A549 (cell line): Measurements from ENCODE around the gene GPLD1. TPM values are rescaled to one million over a fixed set of nuclear protein-coding genes. Genes with fewer than 3 reads are reported as not detected.
"Not testable (repeated sequence)": the region's sequence is repeated elsewhere in the genome, so short reads cannot be mapped to it uniquely, and the experiment has no call there.

Source experiments
- ATAC-seq, 2 experiments: fragments of 200-7000 bp in 1 of 2; fragments of >200 bp in 1 of 2; cut with Nextera tagmentation in 1 of 2; cut with Tn5 transposase in 1 of 2; 3 replicates each; pipeline versions ENCODE4 v1.8.0 to v1.9.1; 2018 to 2020; ENCODE audit warnings: mild to moderate bottlenecking in 1 of 2, moderate library complexity in 1 of 2
- CTCF ChIA-PET: fragments of 300-600 bp; sonication (Branson Sonifier 250); formaldehyde crosslinking; extraction: SDS; loops from one replicate; lab custom pipeline; 2021; ENCODE audit warnings: antibody characterized with exemption, inconsistent platforms; lab: Yijun Ruan, JAX
- POLR2A ChIA-PET: fragments of 350-600 bp; formaldehyde crosslinking; extraction: SDS; loops from one replicate; lab custom pipeline; 2021; ENCODE audit warnings: antibody characterized with exemption, inconsistent platforms; lab: Yijun Ruan, JAX
- DNase-seq, 2 experiments: peaks; one replicate each; pipeline versions ENCODE4 v3.0.0 to v3.0.0-alpha.2; 2011 to 2016; ENCODE audit warnings: low read depth in 1 of 2, low spot score in 1 of 2
- FAIRE-seq: peaks from 2 replicates; lab custom pipeline; 2011; peaks lifted over from hg19 to GRCh38; lab: Jason Lieb, UNC
- H3K27ac ChIP-seq, 2 experiments: fragments of >200 bp; sonication (Bioruptor Twin); formaldehyde crosslinking; 3 replicates each; pipeline ENCODE4 v1.5.1; 2016 to 2017
- H3K4me1 ChIP-seq: fragments of >200 bp; sonication (Bioruptor Twin); formaldehyde crosslinking; 3 replicates; pipeline ENCODE4 v1.6.1; 2016
- H3K4me2 ChIP-seq: fragments of >200 bp; sonication (Bioruptor Twin); formaldehyde crosslinking; 3 replicates; pipeline ENCODE4 v1.6.1; 2016
- H3K4me3 ChIP-seq: fragments of >200 bp; sonication (Bioruptor Twin); formaldehyde crosslinking; 3 replicates; pipeline ENCODE4 v1.5.1; 2016
- H3K9me3 ChIP-seq: fragments of >200 bp; sonication (Bioruptor Twin); formaldehyde crosslinking; 3 replicates; pipeline ENCODE4 v1.6.1; 2016
- BHLHE40 ChIP-seq: IDR thresholded peaks from 2 replicates; pipeline ENCODE4 v1.6.1; 2012; ENCODE audit warnings: low read depth, low read length, inconsistent platforms
- CBX2 ChIP-seq: fragments of 200-600 bp; sonication (generic); IDR thresholded peaks from 2 replicates; pipeline ENCODE4 v1.6.1; 2016; ENCODE audit warnings: low read depth, mild to moderate bottlenecking, borderline replicate concordance
- CHD4 ChIP-seq: fragments of 200-600 bp; sonication (generic); IDR thresholded peaks from 2 replicates; pipeline ENCODE4 v1.6.1; 2016; ENCODE audit warnings: antibody characterized with exemption, mild to moderate bottlenecking, borderline replicate concordance
- EHF ChIP-seq: fragments of 250-450 bp; sonication (Bioruptor Pico); IDR thresholded peaks from 2 replicates; pipeline ENCODE4 v1.5.0; 2020; ENCODE audit warnings: mild to moderate bottlenecking
- HES2 ChIP-seq: fragments of >200 bp; sonication (Bioruptor Twin); formaldehyde crosslinking; IDR thresholded peaks from 2 replicates; pipeline ENCODE4 v1.6.1; 2016
- HOXA7 ChIP-seq: fragments of 250-450 bp; sonication (Bioruptor Pico); IDR thresholded peaks from 2 replicates; pipeline ENCODE4 v1.5.0; 2020; ENCODE audit warnings: mild to moderate bottlenecking, moderate library complexity
- HOXB5 ChIP-seq: fragments of 250-450 bp; sonication (Bioruptor Pico); IDR thresholded peaks from 2 replicates; pipeline ENCODE4 v1.5.0; 2020; ENCODE audit warnings: mild to moderate bottlenecking, moderate library complexity
- MYC ChIP-seq: IDR thresholded peaks from 2 replicates; pipeline ENCODE4 v1.6.1; 2012; ENCODE audit warnings: mild to moderate bottlenecking, inconsistent platforms, low read length, improper control_type of control experiment, borderline replicate concordance
- NPAS2 ChIP-seq: fragments of 250-450 bp; sonication (Bioruptor Pico); IDR thresholded peaks from 2 replicates; pipeline ENCODE4 v1.8.0; 2022; ENCODE audit warnings: mild to moderate bottlenecking, moderate library complexity, borderline replicate concordance
- PHF8 ChIP-seq: fragments of 200-600 bp; sonication (generic); IDR thresholded peaks from 2 replicates; pipeline ENCODE4 v1.6.1; 2016; ENCODE audit warnings: low read depth, mild to moderate bottlenecking, antibody characterized with exemption, moderate library complexity, borderline replicate concordance
- RNF2 ChIP-seq: fragments of 200-600 bp; sonication (generic); IDR thresholded peaks from 2 replicates; pipeline ENCODE4 v1.6.1; 2016; ENCODE audit warnings: low read depth, mild to moderate bottlenecking, antibody characterized with exemption, moderate library complexity, borderline replicate concordance
- TP53 ChIP-seq: fragments of 250-450 bp; sonication (Bioruptor Pico); IDR thresholded peaks from 2 replicates; pipeline ENCODE4 v1.5.0; 2021; ENCODE audit warnings: mild to moderate bottlenecking, moderate library complexity
- ZFP36 ChIP-seq: fragments of 450-650 bp; IDR thresholded peaks from 2 replicates; pipeline ENCODE4 v1.6.1; 2014; ENCODE audit warnings: borderline replicate concordance; ENCODE audit not compliant: partially characterized antibody
- ZNF302 ChIP-seq: fragments of 250-450 bp; sonication (Bioruptor Pico); IDR thresholded peaks from 2 replicates; pipeline ENCODE4 v1.9.0; 2021; ENCODE audit warnings: inconsistent platforms, mild to moderate bottlenecking, moderate library complexity
- WGBS: methylation state at CpG from one replicate; pipeline ENCODE4 v1.1.6; 2017; ENCODE audit errors: missing lambda C conversion rate; 5-methylcytosine and 5-hydroxymethylcytosine counted together
- polyA plus RNA-seq, 4 experiments: library from polyadenylated mRNA; depleted of rRNA in 3 of 4; stranded (reverse); fragments of >200 nt; fragmentation: RNase III in 1 of 4; extraction: RNeasy Plus Mini Kit Qiagen cat#74134 plus additional on column Dnase treatment in 1 of 4; gene quantifications; 2 replicates in 3 of 4; 3 replicates in 1 of 4; pipeline ENCODE4 v1.2.3, GENCODE V29; 2011 to 2017
- TF ChIP-seq, protein P1 (sequence below): fragments of 450-650 bp; IDR thresholded peaks from 2 replicates; pipeline ENCODE4 v1.6.1; 2014; ENCODE audit warnings: antibody characterized with exemption
- TF ChIP-seq, protein P2 (sequence below): fragments of 200-600 bp; sonication (generic); IDR thresholded peaks from 2 replicates; pipeline ENCODE4 v1.6.1; 2016; ENCODE audit warnings: antibody characterized with exemption, mild to moderate bottlenecking, moderate library complexity

Gene GPLD1
- polyA plus RNA-seq, 2 of the 4 experiments (the other 2 are of a cell fraction): 1.3 to 2.6 TPM

DNA sequence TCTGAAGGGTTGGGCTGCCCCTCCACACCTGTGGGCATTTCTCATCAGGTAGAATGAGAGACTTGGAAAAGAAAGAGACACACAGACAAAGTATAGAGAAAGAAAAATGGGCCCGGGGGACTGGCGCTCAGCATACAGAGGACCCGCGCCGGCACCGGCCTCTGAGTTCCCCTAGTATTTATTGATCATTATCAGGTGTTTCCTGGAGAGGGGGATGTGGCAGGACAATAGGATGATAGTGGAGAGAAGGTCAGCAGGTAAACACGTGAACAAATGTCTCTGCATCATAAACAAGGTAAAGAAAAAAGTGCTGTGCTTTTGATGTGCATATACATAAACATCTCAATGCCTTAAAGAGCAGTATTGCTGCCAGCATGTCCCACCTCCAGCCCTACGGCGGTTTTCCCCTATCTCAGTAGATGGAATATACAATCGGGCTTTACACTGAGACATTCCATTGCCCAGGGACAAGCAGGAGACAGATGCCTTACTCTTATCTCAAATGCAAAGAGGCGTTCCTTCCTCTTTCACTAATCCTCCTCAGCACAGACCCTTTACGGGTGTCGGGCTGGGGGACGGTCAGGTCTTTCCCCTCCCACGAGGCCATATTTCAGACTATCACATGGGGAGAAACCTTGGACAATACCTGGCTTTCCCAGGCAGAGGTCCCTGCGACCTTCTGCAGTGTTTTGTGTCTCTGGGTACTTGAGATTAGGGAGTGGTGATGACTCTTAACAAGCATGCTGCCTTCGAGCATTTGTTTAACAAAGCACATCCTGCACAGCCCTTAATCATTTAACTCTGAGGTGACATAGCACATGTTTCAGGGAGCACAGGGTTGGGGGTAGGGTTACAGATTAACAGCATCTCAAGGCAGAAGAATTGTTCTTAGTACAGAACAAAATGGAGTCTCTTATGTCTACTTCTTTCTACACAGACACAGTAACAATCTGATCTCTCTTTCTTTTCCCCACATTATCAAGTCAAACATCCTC, 89.0 kb downstream of the GPLD1 start:
- H3K9me3 ChIP-seq: peaks cover 10% of the 10 kb centered on the region
- H3K4me2 ChIP-seq, FAIRE-seq, ATAC-seq, H3K27ac ChIP-seq, DNase-seq, POLR2A ChIA-PET, H3K4me3 ChIP-seq: not testable (repeated sequence)
- CTCF ChIA-PET: interaction anchor here (0.6 kb wide), 1 partner anchor 36 kb away, joined by 3 read pairs; no protein-coding TSS in a partner anchor
- peaks cover 17% of the 10 kb centered on the region for H3K4me1 ChIP-seq
- WGBS: 61% methylated on average over 17 of the region's 17 CpGs

DNA sequence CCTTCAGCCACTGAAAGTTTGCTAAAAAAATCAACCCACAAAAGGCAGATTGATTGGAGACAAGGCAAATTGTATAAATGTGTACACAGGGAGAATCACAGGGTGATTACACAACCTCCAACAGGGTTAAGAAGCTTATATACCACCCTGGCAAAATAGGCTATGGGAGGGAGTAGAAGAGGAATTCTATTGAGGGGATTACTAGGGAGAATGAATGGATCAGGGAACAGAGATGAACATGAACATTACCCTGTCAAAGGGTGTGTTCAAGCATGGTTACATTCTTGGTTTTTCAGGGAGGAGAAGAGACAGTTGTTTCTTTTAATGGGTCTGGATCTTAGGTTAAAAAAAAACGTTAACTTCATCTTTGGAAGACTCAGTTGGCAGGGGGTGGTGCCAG, 91.7 kb downstream of the GPLD1 start:
- Histone ChIP-seq H3K4me3 (no peak overlapping the region), H3K9me3 (peaks cover 10% of the 10 kb centered on the region), H3K4me2 (no peak overlapping the region), H3K4me1 (0 out of 3 replicates have a peak, but pooled peaks cover 4% of the 10 kb centered on the region), H3K27ac (no peak overlapping the region)
- no peak for ATAC-seq
- ChIA-PET CTCF (interaction anchor here (0.7 to 2.6 kb wide), 3 partner anchors 8 to 115 kb away, joined by 3 to 13 read pairs (median 3); no protein-coding TSS in a partner anchor), POLR2A (no interaction called here)
- no peak for TF ChIP-seq TP53 (CRISPR knock-in tag)
- no peak for TF ChIP-seq CHD4
- no peak for TF ChIP-seq BHLHE40
- no peak for TF ChIP-seq NPAS2 (CRISPR knock-in tag)
- no peak for TF ChIP-seq EHF (CRISPR knock-in tag)
- no peak for TF ChIP-seq RNF2
- no peak for TF ChIP-seq HES2
- TF ChIP-seq MYC: no peak
- no peak for TF ChIP-seq CBX2
- no peak for TF ChIP-seq ZNF302 (CRISPR knock-in tag)
- TF ChIP-seq, protein P1, sequence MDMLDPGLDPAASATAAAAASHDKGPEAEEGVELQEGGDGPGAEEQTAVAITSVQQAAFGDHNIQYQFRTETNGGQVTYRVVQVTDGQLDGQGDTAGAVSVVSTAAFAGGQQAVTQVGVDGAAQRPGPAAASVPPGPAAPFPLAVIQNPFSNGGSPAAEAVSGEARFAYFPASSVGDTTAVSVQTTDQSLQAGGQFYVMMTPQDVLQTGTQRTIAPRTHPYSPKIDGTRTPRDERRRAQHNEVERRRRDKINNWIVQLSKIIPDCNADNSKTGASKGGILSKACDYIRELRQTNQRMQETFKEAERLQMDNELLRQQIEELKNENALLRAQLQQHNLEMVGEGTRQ: no peak
- TF ChIP-seq HOXB5 (CRISPR knock-in tag): no peak
- no peak for TF ChIP-seq PHF8
- no peak for TF ChIP-seq HOXA7 (CRISPR knock-in tag)
- TF ChIP-seq ZFP36: no peak
- TF ChIP-seq, protein P2, sequence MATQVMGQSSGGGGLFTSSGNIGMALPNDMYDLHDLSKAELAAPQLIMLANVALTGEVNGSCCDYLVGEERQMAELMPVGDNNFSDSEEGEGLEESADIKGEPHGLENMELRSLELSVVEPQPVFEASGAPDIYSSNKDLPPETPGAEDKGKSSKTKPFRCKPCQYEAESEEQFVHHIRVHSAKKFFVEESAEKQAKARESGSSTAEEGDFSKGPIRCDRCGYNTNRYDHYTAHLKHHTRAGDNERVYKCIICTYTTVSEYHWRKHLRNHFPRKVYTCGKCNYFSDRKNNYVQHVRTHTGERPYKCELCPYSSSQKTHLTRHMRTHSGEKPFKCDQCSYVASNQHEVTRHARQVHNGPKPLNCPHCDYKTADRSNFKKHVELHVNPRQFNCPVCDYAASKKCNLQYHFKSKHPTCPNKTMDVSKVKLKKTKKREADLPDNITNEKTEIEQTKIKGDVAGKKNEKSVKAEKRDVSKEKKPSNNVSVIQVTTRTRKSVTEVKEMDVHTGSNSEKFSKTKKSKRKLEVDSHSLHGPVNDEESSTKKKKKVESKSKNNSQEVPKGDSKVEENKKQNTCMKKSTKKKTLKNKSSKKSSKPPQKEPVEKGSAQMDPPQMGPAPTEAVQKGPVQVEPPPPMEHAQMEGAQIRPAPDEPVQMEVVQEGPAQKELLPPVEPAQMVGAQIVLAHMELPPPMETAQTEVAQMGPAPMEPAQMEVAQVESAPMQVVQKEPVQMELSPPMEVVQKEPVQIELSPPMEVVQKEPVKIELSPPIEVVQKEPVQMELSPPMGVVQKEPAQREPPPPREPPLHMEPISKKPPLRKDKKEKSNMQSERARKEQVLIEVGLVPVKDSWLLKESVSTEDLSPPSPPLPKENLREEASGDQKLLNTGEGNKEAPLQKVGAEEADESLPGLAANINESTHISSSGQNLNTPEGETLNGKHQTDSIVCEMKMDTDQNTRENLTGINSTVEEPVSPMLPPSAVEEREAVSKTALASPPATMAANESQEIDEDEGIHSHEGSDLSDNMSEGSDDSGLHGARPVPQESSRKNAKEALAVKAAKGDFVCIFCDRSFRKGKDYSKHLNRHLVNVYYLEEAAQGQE: no peak
- 4% methylated on average over 1 of the region's 1 CpG for WGBS
- DNase-seq: no peak
- no peak for FAIRE-seq
